Measurements from ENCODE around the gene USE1. TPM values are rescaled to one million over a fixed set of nuclear protein-coding genes. Genes with fewer than 3 reads are reported as not detected.

The USE1 gene
- total RNA-seq, 2 donors from 2014 or later, result 11.5 to 13.7 TPM

- Histone ChIP-seq H3K4me1 (ENCODE audit: control insufficient read depth in 1 of 2, low read depth in 2 of 2) (no peaks in the 10 kb centered on the region), H3K4me3 (no peak overlapping the region), H3K9me3 (no peaks in the 10 kb centered on the region), H3K36me3 (peaks cover 86% of the 10 kb centered on the region), H3K27me3 (replicated peaks; ENCODE audit: insufficient read depth) (no peaks in the 10 kb centered on the region), H3K27ac (no peak overlapping the region)
- DNase-seq (ENCODE audit: low spot score), result no peak
- TF ChIP-seq CTCF (IDR thresholded peaks at IDR 0.05), result no peak
- ATAC-seq (ENCODE audit: insufficient number of reproducible peaks, low FRiP score, low read depth), result no peak
Observed at GRCh38 chr19:17196610-17197009, 18.5 kb upstream of the USE1 start.

GRCh38 chr19:17197666-17198065 lies 17.5 kb upstream of the USE1 start:
- H3K27ac ChIP-seq, result no peak overlapping the region
- no peak for TF ChIP-seq CTCF (IDR thresholded peaks at IDR 0.05)
- no peaks in the 10 kb centered on the region for H3K27me3 ChIP-seq (replicated peaks; ENCODE audit: insufficient read depth)
- no peaks in the 10 kb centered on the region for H3K4me1 ChIP-seq (ENCODE audit: control insufficient read depth in 1 of 2, low read depth in 2 of 2)
- ATAC-seq (ENCODE audit: insufficient number of reproducible peaks, low FRiP score, low read depth) (no peak), DNase-seq (ENCODE audit: low spot score) (no peak)
- H3K36me3 ChIP-seq, result peaks cover 86% of the 10 kb centered on the region
- H3K4me3 ChIP-seq, result no peak overlapping the region
- H3K9me3 ChIP-seq, result no peaks in the 10 kb centered on the region

GRCh38 chr19:17200408-17201079 lies 14.6 kb upstream of the USE1 start:
- no peak for TF ChIP-seq CTCF (IDR thresholded peaks at IDR 0.05)
- Histone ChIP-seq H3K4me1 (ENCODE audit: control insufficient read depth in 1 of 2, low read depth in 2 of 2) (no peaks in the 10 kb centered on the region), H3K27me3 (replicated peaks; ENCODE audit: insufficient read depth) (no peaks in the 10 kb centered on the region), H3K27ac (no peak overlapping the region), H3K36me3 (peaks cover 71% of the 10 kb centered on the region), H3K9me3 (no peaks in the 10 kb centered on the region), H3K4me3 (no peak overlapping the region)
- ATAC-seq (ENCODE audit: insufficient number of reproducible peaks, low FRiP score, low read depth), result no peak
- no peak for DNase-seq (ENCODE audit: low spot score)

- no peaks in the 10 kb centered on the region for H3K27me3 ChIP-seq (replicated peaks; ENCODE audit: insufficient read depth)
- H3K4me1 ChIP-seq (ENCODE audit: control insufficient read depth in 1 of 2, low read depth in 2 of 2), result no peaks in the 10 kb centered on the region
- H3K36me3 ChIP-seq, result peaks cover 77% of the 10 kb centered on the region
- no peak overlapping the region for H3K27ac ChIP-seq
- DNase-seq (ENCODE audit: low spot score) (no peak), ATAC-seq (ENCODE audit: insufficient number of reproducible peaks, low FRiP score, low read depth) (no peak)
- no peaks in the 10 kb centered on the region for H3K9me3 ChIP-seq
- no peak for TF ChIP-seq CTCF (IDR thresholded peaks at IDR 0.05)
- no peak overlapping the region for H3K4me3 ChIP-seq
Observed at GRCh38 chr19:17202249-17202648, 12.9 kb upstream of the USE1 start.

- H3K9me3 ChIP-seq, result no peaks in the 10 kb centered on the region
- H3K27me3 ChIP-seq (replicated peaks; ENCODE audit: insufficient read depth), result no peaks in the 10 kb centered on the region
- DNase-seq (ENCODE audit: low spot score), result no peak
- H3K4me1 ChIP-seq (ENCODE audit: control insufficient read depth in 1 of 2, low read depth in 2 of 2), result no peaks in the 10 kb centered on the region
- H3K36me3 ChIP-seq, result peaks cover 72% of the 10 kb centered on the region
- ATAC-seq (ENCODE audit: insufficient number of reproducible peaks, low FRiP score, low read depth), result no peak
- no peak overlapping the region for H3K4me3 ChIP-seq
- H3K27ac ChIP-seq, result no peak overlapping the region
- TF ChIP-seq CTCF (IDR thresholded peaks at IDR 0.05), result no peak
Observed at GRCh38 chr19:17202713-17203112, 12.4 kb upstream of the USE1 start.
